GM18526 (cell line): ENCODE measurements around the gene NEURL1.

Experiments
- POLR2A ChIP-seq: IDR thresholded peaks from 3 replicates; pipeline ENCODE4 v1.6.1; 2011; ENCODE audit not compliant: insufficient read length; ENCODE audit errors: extremely low read depth

Gene NEURL1

DNA sequence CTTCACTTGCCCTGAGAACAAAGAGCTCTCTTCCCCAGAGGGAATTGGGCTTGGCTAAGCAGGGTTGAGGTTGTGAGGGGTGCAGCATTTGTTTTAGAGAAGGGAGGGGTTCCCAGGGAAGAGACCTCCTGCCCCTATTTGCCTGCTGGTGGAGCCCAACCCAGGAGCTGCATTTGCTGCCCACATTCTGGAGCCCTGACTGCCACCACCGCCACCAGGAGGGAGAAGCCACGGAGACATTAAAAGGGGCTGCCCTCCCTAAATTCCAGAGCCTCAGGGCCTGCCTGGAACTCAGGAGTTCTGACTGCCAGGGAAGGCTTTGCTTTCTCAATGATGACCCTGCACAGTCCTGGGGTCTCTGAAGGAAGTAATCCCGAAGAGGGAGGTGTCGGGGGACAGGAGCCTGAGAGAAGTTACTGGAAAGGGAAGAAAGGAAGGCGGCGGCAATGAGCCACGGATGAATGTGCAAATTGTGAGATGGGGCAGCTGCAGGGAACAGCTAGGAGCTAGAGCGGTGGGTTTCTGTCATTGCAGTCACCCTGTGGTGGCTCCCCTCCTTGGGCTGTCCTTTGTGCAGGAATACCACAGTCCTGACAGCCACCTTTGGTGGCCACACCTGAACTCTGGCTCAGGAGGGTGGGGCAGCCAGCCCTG is 51.3 kb downstream of the NEURL1 start:
- TF ChIP-seq POLR2A: no peak

DNA sequence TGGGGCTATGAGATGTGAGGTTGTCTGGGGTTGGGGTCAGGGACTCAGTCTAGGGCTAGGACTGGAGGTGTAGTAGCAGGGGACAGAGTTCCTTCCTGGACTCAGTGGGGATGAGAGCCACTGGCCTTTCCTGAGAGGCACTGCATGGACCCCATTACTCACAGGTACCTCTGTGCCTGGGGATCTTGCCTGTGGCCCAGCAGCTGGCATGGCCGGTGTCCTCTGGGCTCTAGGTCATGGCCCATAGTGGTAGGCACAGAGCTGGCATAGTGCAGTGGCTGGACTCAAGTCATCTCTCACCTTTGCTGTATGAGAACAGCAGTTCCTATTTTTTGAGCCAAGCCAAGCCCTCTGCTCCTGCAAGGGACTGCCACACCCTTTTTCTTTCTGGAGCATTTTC is 51.9 kb downstream of the NEURL1 start:
- no peak for TF ChIP-seq POLR2A

DNA sequence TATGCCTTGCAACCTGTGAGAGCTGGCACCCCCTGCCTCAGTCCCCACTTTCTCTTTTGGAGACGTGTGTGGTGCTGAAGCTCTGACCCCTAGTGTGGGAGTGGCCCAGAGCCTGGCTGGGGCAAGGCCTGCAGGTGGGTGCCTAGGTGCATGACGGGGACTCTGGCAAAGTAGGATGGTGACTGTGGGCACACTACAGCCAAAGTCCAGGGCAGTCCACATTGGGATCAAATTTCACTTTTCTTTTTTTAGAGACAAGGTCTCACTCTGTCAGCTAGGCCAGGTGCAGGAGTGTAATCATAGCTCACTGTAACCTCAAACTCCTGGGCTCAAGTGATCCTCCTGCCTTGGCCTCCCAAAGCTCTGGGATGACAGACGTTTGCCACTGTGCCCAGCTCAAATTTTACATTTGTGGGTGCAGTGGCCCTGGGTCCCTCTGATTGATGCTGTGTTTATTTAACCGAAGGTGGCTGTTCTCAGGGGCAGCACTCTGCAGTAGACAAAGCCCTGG is 52.3 kb downstream of the NEURL1 start:
- TF ChIP-seq POLR2A: no peak

DNA sequence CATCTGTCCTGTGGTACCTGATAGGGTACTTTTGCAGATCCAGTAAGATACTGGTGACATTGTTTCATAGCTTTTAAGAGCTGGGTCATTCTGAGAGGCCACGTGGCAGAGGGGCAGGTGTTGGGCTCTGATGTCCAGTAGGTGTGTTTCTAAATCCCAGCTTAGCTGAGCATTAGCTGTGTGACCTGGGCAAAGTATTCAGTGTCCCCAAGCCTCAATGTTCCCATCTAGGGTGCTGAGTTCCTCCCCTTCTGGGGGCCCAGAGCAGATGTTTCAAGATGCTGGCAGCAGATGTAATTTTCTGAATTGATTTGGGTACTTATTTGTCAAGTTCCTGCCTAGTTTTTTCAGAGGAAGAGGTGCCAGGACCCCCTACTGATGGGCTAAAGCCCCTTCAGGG is 52.9 kb downstream of the NEURL1 start:
- no peak for TF ChIP-seq POLR2A

DNA sequence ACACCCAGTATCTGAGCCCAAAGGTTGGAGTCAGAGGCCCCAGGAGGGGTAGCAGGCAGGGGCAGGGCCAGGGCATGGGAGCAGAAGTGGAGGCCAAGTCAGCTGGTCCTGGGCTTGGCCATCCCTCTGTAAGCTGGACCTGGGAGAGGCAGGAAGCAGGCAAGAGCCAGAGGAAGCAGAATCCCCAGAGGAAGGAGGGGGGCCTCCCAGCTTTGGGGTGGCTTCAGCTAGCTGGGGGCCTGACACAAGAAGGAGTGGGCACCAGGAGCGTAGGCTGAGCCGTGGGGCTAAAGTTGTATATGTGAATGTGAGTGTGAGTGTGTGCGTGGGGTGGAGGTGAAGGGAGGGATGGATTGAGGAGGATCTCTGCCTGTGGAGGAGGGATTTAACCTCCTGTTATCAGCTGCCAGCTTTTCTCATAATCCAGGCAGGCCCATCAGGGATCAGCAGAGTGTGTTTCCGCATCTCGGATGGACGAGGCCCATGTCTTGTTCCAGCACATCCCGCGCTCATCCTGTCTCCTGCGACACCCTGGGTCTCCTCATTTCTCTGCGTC is 54.0 kb downstream of the NEURL1 start:
- TF ChIP-seq POLR2A: no peak

DNA sequence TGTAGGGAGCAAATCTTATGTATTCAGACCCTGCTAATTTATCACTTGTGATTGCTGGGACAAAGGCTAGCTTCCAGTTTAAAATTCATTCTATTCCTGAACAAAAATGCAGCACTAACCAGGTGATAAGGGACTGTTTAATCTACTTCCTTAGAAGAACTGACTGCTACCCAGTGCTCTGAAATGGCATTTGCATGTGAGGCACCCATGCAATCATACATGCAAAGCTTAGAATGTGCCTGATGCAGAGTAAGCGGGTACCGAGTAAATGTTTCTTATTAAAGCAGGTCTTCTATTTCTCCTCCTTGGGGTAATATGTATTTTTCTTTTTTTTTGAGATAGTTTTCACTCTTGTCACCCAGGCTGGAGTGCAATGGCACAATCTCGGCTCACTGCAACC is 54.5 kb downstream of the NEURL1 start:
- TF ChIP-seq POLR2A: no peak

DNA sequence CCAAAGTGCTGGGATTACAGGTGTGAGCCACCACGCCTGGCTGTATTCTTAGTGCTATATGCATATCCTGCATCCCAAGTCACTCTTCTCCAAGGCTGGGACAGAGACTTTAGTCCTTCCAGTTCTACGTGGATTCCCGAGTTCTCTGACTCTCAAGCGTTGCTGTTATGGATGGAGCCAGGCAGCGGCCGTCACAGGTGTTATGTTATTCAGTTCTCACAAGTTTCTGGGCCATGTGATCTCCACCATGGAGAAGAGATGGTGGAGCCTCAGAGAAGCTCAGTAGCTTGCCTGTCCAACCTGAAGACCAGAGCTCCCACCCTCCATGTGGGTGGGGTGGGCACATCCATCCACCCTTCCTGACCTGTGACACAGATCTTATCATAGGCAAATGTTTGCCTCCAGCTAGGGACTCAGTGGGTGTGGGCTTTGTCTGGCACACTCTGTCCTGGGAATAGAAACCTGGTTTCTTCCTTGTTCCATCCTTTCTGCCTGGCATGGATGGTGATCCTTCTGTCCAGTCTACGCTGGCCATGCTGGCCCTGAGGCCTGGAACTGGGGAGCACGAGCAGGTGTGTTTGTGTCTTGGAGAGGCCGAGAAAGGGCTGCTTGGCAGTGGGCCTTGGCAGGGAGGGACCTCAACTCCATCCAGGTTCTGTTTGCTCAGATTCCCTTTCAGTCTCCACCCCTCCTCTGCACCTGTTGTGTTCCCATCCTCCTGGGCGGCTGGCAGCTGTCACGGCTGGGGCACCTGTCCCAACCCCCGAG is 55.3 kb downstream of the NEURL1 start:
- TF ChIP-seq POLR2A: no peak

DNA sequence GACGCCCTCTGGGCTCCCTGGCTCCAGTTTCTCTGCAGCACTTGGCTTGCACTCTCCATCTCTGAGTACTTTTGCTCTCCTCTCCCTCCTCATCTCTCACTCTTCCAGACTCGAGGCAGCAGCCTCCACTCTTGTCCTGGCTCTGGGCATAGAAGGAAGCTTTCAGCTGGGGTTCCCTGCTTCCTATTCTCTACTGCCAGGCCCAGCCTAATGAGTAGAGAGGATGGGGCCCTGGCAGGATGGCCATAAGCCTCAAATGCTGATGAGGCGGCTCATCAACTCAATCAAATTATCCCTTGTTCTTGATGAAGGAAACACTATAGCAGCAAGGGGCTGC is 55.8 kb downstream of the NEURL1 start:
- no peak for TF ChIP-seq POLR2A

DNA sequence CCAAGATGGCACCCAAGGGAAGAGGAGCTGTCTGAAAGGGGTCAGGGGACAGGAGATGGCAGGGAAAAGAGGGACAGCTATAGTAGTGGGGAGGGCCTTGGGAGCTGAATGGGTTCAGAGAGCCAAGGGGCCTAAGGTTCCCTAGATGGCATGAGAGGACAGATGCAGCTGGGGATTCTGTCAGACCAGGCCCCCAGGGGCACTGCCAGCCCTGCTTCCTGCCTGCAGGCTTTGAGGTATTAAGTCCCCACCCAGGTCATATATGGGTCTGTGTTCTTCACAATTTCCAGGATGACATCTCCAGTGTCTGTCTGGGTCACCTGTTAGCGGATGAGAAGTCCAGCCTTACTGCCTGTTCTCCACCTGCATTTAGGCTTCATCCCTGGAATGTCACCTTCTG is 56.7 kb downstream of the NEURL1 start:
- TF ChIP-seq POLR2A: no peak

DNA sequence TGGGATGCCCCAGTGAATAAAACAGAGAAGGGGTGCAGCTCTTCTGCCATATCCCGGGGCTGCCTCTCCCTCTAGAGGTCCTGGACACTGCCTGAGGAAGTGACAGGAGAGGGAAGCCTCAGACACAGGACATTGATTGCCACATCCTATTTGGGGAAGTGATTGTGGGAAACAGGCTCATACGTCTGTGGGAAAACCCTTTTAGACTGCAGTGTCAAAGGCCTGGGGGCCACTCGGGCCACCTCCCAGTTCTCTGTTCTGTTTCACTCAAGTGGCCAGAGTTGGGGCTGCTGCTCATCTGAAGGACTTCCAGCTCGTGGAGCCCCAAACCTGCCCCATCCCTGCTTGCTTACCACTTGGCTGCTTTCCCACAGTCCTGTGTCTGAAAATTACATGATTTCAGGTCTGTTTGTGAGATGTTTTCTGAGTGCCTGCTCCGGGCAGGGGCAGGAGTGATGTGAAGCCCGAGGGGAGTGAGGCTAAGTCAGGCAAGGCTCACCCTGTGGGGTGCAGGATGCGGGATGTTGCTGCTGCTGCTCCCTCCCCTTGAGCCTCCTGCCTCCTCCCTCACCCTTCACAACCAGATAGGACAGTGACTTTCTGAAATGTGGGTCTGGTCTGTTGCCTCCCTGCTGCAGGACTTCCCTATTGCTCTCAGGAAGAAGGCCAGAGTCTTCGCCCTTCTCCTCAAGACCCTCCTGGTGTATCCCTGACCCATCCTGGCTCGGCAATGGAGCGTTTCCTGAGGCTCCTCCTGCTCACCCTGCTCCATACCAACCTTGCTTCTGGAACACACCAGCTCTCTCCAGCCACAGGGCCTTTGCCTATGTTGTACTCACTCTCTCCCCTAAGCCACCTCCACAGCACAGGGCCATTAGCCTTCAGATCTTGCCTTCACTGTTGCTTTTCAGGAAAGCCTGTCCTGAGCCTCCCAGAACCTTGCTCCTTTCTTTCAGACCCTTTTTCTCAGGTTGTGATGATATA is 58.4 kb downstream of the NEURL1 start:
- no peak for TF ChIP-seq POLR2A

DNA sequence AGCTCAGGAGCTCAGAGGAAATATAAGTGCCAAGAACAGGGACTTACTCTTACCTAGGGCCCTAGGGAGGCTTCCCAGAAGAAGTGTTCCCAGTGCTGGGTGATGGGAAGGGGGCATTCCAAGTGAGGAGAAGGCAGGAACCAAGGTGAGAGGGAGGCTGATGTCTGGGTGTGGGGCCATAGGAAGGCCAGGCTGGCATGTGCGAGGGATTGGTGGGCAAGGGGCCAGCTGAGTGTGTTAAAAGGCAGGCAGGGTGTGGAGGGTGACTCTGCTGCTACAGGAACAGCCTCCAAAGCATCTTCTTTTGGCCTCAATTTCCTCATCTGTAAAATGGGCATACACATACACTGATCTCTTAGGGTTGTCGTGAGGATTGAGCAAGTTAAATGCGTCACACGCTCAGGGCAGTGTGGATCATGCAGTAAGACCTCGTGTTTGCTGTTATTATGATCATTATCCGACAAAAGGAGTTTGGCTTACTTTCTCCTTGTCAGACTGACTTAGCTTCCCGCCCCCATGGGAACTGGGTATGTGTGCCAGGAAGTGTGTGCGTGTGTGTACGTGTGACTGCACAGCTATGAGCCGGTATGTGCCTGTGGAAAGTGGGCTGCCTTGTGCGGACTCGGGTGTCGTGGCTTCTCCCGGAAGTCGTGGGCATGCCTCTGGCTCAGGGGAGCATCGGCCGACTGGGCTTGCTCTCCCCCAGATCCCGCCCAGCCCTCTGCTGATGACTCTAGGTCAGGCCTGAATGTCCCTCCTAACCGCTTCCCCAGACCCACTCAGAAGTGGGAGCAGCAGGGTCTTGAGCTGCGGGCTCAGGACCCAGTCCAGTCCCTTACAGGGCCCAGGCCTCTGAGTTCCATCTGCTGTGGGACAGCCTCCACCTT is 59.6 kb downstream of the NEURL1 start:
- TF ChIP-seq POLR2A: no peak

DNA sequence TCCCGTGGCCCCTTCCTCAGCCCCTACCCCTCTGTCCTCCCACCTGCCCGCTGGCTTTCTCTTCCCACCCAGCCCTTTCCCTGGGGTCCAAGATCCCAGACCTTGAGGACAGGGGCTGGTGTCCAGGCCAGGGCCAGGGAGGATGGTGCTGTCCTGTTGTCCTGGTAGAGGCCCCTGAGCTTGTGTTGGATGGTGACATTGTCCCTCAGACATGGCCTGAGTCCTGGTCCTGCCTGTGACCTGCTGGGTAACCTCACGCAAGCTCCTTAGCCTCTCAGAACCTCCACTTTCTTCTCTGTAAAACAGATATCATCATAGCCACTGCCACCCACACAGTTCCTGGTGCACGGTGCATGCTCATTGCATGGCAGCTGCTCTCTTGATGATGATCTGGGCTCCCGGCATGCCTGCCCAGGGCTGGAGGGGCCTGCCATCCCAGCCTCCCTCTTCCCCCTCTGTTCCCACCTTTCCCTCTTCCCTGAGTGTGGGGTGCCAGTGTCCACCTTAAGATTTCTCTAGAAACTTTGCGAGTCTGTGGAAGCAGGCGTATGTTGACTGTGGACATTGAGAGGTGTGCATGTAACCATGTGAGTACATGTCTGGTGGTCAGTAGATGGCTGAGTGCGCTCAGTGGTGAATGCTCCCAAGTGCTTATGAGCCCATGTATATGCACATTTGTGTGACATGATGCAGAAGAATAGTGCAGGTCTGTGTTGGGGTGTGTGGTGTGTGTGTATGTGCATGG is 60.4 kb downstream of the NEURL1 start:
- no peak for TF ChIP-seq POLR2A

DNA sequence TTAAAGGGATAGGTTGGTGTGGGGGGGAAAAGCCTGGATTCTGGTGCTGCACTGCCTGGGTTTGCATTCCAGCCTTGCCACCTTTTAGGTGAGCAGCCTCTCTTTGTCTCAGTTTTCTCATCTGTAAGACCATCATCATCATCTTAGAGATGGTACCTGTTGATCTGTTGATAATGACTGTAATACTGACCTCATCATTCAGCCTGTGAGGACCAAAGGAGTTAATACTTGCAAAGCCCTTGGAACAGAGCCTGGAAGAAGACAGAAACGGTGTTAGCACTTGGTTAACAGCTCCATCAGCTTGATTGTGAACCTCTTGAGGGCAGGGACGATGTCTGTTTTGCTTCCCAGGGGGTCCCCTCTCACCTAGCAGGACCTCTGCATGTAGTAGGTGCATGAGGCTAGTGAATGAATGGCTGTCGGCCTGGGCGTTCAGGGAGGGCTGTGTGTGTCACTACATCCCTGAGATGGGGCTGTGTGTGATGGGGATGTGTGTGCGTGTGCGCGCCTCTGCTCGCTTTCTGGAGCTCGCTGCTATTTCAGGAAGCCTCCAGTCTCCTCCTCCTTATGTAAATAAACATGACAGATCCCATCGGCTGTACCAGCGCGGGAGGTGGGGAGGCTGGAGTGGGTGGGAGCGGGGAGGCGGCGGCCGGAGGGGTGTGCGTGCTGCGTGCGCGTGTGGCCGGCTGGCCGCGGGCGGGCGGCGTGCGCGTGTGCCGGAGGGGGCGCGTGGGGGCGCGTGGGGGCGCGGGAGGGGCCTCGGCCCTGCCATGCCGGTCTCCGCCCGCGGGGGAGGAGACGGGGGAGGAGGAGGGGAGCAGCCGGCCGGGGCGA is 61.2 kb downstream of the NEURL1 start:
- no peak for TF ChIP-seq POLR2A
